DLD1 (cell line): ENCODE measurements around the gene ALG12.

Source experiments
- in situ Hi-C: cut with HindIII; loops from 2 replicates; pipeline ENCODE4 v1.10.0; 2017; ENCODE audit warnings: low sequenced_read_pairs

ALG12 gene

DNA sequence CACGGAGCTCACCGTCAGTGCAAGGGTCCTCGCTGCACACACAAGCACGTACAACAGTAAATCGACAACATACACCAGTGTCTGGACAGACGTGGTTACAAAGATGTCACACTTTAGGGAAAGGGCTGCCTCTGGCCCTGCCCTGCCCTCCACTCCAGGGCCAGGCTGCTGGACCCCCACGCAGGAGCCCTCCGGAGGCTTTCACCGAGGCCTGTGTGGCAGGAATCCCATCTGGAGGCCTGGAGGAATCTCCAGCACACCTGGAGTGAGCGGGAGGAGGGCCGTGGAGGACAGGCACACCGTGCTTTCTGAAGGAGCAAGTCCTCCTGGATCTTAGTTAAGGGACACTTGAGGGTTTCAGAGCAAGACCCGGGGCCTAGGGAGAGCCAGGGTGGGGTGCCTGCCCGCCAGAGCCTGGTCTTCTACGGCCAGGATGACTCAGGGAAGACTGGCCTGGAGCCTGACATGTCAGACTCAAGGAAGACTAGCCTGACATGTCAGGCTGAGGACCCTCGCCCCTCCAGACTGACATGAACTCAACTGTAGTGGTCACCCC lies 40.2 kb upstream of the ALG12 start:
- in situ Hi-C loops, result no loop called here

- in situ Hi-C loops, result no loop called here
Observed at GRCh38 chr22:49957826-49958365, 39.7 kb upstream of the ALG12 start.

DNA sequence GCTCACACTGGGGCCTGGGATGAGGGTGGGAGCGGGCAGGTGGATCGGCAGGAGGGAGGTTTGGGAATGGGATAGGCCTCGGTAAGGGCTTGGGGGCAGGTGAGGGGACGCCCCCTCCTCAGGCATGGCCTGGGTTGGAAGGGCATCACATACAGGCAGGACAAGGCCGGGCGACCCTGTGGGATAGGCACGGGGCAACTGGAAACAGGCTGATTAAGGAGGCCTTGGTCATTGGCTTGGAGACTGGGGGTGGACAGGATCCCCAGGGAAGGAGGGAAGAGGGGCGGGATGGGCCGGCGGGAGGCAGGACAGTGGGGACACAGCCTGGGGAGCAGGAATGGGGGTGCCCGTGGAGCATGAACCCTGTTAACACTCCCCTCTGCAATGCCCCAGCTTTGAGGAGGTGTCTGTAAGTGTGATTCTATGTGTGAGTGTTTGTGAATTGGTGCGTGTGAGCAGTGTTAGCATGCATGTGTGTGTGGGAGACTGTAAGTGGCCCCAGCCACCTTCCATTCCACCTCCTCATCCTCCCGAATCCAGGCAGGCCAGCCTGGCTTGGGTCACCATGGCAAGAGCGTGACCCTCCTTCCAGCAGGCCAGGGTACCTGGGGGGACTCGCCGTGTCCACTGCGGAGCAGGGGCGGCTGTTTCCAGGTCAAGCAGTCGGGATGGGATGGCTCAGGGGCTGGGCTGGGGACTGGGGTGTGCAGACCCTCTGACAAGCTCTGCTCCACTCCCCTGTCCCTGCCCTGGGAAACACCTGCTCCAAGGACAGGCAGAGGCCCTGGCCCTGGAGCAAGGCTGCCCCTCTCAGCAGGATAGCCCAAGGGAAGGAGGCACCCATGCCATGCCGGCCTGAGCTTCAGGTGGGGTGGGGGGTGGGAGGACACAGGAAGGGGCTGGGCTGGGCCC lies 38.9 kb upstream of the ALG12 start:
- in situ Hi-C loops, result no loop called here

GRCh38 chr22:49956418-49956770 lies 38.2 kb upstream of the ALG12 start:
- in situ Hi-C loops, result no loop called here

GRCh38 chr22:49955581-49956417 lies 37.6 kb upstream of the ALG12 start:
- in situ Hi-C loops, result no loop called here

GRCh38 chr22:49954991-49955580 lies 36.8 kb upstream of the ALG12 start:
- in situ Hi-C loops, result no loop called here

DNA sequence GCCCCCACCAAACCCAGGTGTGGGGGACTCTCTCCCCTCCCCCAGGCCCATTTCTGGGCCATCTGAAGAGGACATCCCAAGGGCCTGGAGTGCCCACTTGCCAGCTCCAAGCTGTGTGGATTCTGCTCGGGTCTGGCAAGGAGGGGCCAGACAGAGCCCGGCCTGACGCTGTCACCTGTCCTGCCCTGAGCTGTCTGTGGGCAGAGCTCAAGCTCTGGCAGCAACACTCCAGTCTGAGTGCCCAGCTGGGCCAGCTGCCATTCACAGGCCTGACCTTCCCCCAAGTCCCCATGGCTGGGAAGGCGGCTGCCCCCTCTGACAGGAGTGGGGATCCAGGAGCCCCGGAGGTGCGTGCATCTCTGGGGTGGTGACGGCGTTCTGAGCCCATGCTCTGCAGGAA lies 36.1 kb upstream of the ALG12 start:
- in situ Hi-C loops, result no loop called here

DNA sequence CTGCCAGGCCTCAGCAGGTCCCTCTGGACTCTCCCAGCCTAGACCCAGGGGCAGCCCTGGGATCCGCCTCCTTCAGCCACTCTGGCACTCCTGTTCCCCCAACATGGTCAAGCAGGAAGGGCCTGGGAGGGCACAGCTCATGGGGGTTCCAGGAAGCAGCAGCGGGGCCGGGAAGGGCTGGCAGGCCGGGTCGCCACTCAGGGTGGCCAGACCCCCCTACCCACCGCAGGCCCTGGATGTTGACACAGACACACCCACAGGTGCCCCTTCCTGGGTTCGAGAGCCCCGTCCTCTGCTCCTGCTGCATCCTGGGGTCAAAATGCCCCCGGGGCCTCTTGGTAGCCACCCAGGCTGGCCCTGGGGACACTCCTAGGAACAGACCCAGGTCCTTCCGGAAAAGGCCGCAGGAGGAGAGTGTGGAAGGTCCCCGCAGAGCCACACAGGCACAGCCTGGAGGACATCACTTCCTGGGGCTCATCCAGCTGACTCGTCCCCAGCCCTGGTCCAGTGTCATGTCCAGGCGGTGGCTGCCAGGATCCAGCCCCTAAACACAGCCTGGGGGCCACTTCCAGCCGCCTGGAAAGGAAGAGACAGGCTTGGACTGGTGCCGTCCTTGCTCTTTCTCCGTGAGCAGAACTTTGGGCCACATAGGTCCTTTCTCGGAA lies 35.6 kb upstream of the ALG12 start:
- in situ Hi-C loops, result no loop called here

GRCh38 chr22:49953027-49953679 lies 34.9 kb upstream of the ALG12 start:
- in situ Hi-C loops, result no loop called here

DNA sequence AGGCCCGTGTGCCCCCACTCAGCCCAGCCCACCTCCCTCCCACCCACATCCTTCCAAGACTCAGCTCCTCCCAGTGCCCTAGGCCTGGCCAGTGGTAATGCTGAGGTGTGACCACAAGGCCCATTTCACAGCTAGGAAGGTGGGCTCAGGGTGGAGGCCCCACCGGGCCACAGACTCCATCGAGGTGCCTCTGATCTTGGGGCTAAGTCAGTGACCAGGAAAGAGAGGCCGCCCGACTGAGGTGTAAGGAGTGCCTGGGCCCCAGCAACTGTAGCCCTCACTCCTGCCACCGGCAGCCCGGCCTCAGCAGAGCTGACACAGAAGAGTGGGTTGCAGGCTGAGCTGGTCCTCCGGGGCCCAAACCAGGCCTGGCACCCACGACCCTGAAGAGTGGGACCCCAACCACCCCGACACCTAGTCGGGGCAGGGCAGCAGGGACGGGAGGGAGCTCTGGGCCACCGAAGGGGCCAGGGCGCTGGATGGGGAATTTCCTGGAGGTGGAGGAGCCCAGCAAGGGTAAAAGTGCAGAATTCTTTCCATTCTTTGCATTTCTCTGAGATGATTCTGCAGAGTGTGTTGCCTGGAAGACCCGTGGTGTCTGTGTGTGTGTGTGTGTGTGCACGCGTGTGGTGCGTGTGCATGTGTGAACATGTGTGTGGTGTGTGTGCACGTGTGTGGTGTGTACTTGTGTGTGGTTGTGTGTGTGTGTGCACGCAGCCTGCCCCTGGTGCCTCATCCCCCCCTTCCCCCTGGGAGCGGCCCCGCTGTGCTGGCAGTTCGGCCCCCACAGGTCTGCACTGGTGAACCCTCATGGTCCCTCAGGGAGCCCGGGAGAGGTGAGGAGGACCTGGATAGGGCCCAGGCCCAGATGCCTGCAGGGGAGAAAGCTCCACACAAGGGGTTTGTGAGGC lies 34.0 kb upstream of the ALG12 start:
- in situ Hi-C loops, result no loop called here

GRCh38 chr22:49951678-49951985 lies 33.4 kb upstream of the ALG12 start:
- in situ Hi-C loops, result no loop called here

DNA sequence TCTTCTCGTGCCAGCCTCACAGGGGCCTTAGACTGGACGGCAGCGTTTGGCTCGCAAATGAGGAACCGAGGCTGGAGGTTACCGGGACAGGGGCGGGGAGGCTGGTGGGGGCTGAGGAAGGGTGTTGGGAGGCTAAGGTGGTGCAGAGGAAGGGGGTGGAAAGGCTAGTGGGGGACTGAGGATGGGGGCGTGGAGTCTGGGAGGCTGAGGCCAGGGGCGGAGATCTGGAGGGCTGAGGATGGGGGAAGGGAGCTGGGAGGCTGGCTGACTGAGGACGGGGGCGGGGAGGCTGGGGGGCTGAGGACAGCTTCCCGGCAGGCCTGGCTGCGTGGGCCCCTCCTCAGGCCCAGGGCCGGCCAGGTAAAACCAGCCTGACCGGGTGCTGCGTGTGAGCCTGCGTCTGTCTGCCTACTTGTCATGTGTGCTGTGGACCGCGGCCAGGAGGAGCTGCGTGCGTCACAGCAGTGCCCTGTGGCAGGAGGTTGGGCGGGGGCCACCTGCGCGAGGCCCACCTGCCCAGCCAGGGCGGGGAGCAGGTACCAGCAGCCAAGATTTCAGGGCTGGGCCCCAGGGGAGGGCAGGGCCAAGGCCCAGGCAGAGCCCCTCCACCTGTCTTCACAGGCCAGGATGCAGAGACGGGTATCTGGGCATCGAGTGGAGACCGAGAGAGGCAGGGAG lies 32.9 kb upstream of the ALG12 start:
- in situ Hi-C loops, result no loop called here

DNA sequence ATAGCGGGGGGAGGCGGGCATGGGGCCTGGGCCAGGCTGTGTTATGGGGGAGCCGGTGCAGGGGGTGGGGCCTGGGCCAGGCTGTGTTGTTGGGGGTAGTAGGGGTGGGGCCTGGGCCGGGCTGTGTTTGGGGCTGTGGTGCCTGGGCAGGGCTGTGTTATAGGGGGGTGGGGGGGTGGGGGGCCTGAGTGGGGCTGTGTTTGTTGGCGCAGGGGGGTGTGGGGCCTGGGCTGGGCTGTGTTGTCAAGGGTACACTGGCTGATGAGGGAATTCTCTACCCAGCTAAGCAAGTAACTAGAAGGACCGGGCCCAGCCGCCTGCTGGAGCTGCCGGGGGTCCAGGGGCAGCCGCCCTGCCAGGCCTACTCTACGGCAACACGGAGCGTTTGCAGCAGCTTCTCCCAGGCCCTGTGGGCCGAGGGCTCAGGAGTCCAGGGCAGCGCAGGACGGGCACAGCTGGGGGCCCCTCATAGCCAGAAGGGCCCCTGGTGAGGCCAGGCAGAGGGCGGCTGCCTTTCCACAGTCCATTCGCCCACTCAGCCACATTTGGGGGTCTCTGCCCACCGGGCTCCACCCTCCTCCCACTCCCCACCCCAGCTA lies 32.3 kb upstream of the ALG12 start:
- in situ Hi-C loops, result no loop called here

GRCh38 chr22:49949914-49950292 lies 31.7 kb upstream of the ALG12 start:
- in situ Hi-C loops, result no loop called here

DNA sequence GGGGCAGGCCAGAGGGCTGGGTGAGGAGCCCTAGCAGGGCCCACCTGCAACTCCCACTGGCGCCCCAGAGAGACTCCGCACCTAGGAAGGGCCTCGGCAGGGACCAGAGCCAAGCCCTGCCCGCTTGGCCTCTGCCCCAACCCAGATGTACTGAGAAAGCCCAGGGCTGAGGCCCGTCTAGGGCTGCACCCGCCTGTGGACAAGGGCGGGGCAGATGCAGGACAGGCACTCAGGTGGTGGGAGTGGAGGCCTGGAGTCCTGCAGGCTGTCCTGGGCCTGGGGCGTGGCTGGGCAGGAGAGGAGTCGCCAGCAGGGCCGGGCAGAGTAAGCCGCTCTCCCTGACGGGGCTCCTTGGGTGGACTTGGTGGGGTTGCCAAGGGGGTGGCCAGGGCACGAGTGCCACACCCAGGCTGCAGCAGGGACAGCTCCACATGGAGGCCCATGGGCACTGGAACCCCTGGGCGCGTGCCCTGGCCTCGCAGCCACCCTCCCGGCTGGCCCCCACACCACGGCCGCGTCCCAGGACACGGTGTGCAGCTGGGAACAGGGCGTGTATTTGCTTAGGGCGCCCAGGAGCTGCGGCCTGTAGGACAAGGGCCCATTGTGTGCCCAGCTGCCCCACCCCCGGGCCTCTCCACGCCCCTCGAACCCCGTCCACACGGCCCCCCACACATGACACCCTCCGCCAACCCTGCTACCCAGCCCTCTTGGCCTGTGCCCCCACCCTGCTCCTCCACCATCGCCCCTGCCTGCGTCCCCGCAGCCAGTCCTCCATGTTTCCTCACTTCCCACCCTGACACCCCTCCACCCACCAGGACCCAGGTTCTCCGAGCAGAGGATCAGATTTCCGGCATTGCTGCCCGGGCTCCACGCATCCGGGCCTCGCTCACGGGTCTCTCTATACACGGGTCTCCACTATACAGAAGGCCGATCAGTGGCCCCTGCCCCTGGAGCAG lies 31.0 kb upstream of the ALG12 start:
- in situ Hi-C loops, result no loop called here

GRCh38 chr22:49948116-49948957 lies 30.1 kb upstream of the ALG12 start:
- in situ Hi-C loops, result no loop called here
